AG04450 (cell line): ENCODE data around the gene AHNAK2. TPM values are rescaled to one million over a fixed set of nuclear protein-coding genes. Genes with fewer than 3 reads are reported as not detected.

ENCODE experiments used
- CTCF ChIA-PET: fragments of 300-600, 350-600 bp; formaldehyde crosslinking; extraction: SDS; loops from one replicate; lab custom pipeline; 2022; ENCODE audit warnings: antibody characterized with exemption, inconsistent platforms; lab: Charles Lee
- POLR2A ChIA-PET: fragments of 350-600 bp; formaldehyde crosslinking; extraction: SDS; loops from one replicate; lab custom pipeline; 2021; ENCODE audit warnings: antibody characterized with exemption, inconsistent platforms; lab: Yijun Ruan, JAX
- DNase-seq: peaks from one replicate; pipeline ENCODE4 v3.0.0-alpha.2; 2011; ENCODE audit warnings: low read depth, low spot score
- H3K27ac ChIP-seq: one replicate; pipeline ENCODE4 v1.5.1; 2012; ENCODE audit warnings: low read depth, low read length, control low read depth
- H3K27me3 ChIP-seq: one replicate; pipeline ENCODE4 v1.6.0; 2012; ENCODE audit warnings: low read length; ENCODE audit not compliant: control insufficient read depth, insufficient read depth
- H3K4me3 ChIP-seq: 2 replicates; pipeline ENCODE4 v1.5.1; 2011; ENCODE audit warnings: mild to moderate bottlenecking, low read depth, low read length, control low read depth
- H3K9me3 ChIP-seq: 2 replicates; pipeline ENCODE4 v1.5.1; 2012; ENCODE audit warnings: low read length; ENCODE audit not compliant: control insufficient read depth, insufficient read depth
- CTCF ChIP-seq: IDR thresholded peaks from 2 replicates; pipeline ENCODE4 v1.5.1; 2011; ENCODE audit warnings: low read depth, low read length, control low read depth, inconsistent platforms
- polyA plus RNA-seq: library from polyadenylated mRNA; depleted of rRNA; stranded (reverse); fragments of >200 nt; gene quantifications from 2 replicates; pipeline ENCODE4 v1.2.3, GENCODE V29; 2011

Gene AHNAK2
- polyA plus RNA-seq, 1 experiment, result 10.0 TPM

GRCh38 chr14:104966981-104967385, 11.2 kb downstream of the AHNAK2 start:
- Histone ChIP-seq H3K9me3 (no peaks in the 10 kb centered on the region; the same call in 1 of the 2 replicates), H3K27me3 (no peaks in the 10 kb centered on the region), H3K4me3 (no peak overlapping the region), H3K27ac (no peak overlapping the region)
- ChIA-PET CTCF (no interaction called here), POLR2A (no interaction called here)
- no peak for TF ChIP-seq CTCF
- DNase-seq, result no peak

GRCh38 chr14:104966261-104966865, 11.8 kb downstream of the AHNAK2 start:
- ChIA-PET CTCF (no interaction called here), POLR2A (no interaction called here)
- no peak overlapping the region for H3K27ac ChIP-seq
- no peak for DNase-seq
- no peaks in the 10 kb centered on the region for H3K27me3 ChIP-seq
- H3K9me3 ChIP-seq, result no peaks in the 10 kb centered on the region; the same call in 1 of the 2 replicates
- H3K4me3 ChIP-seq, result no peak overlapping the region
- no peak for TF ChIP-seq CTCF

- CTCF ChIA-PET, result interaction anchor here (0.7 kb wide), 1 partner anchor 10 kb away, joined by 7 read pairs; no protein-coding TSS in a partner anchor
- POLR2A ChIA-PET, result interaction anchor here (1.0 kb wide), 1 partner anchor 33 kb away, joined by 3 read pairs; no protein-coding TSS in a partner anchor
- Histone ChIP-seq H3K4me3 (no peak overlapping the region), H3K27me3 (no peaks in the 10 kb centered on the region), H3K27ac (no peak overlapping the region), H3K9me3 (no peaks in the 10 kb centered on the region)
- no peak for TF ChIP-seq CTCF
- DNase-seq, result no peak
These were observed 12.5 kb downstream of the AHNAK2 start for GRCh38 chr14:104965561-104966231.

GRCh38 chr14:104964546-104964945, 13.6 kb downstream of the AHNAK2 start:
- CTCF ChIA-PET, result interaction anchor here (0.7 to 1.7 kb wide), 2 partner anchors 11 to 81 kb away, joined by 7 to 10 read pairs; no protein-coding TSS in a partner anchor
- Histone ChIP-seq H3K27ac (no peak overlapping the region), H3K27me3 (no peaks in the 10 kb centered on the region), H3K4me3 (no peak overlapping the region), H3K9me3 (no peaks in the 10 kb centered on the region)
- POLR2A ChIA-PET, result no interaction called here
- no peak for DNase-seq
- TF ChIP-seq CTCF, result no peak
